Stimulated activated CD4-positive, alpha-beta T cell treated with anti-CD3 and anti-CD28 coated beads, Interleukin-4, amount 100 ng/mL, for 4 hours (primary cell): ENCODE results near the gene FLNC.
A peak's percentile ranks its signal among the peaks of the same experiment; 100 is the strongest.

Experiments
- DNase-seq, 2 experiments: peaks; one replicate each; pipeline ENCODE4 v3.0.0-alpha.2; 2020

The FLNC gene

GRCh38 chr7:128883622-128884448 lies 53.6 kb downstream of the FLNC start:
- DNase-seq, result peak; percentile 74 to 86

GRCh38 chr7:128884561-128885369 lies 54.6 kb downstream of the FLNC start:
- no peak for DNase-seq

- DNase-seq, result no peak
Observed at GRCh38 chr7:128885370-128886187, 55.4 kb downstream of the FLNC start.

- no peak for DNase-seq
Observed at GRCh38 chr7:128886391-128887168, 56.4 kb downstream of the FLNC start.

GRCh38 chr7:128887169-128888038 lies 57.2 kb downstream of the FLNC start:
- DNase-seq, result no peak

GRCh38 chr7:128888039-128888755 lies 58.0 kb downstream of the FLNC start:
- DNase-seq, result no peak

- no peak for DNase-seq
Observed at GRCh38 chr7:128888756-128889095, 58.5 kb downstream of the FLNC start.

- no peak for DNase-seq
Observed at GRCh38 chr7:128889121-128889520, 58.9 kb downstream of the FLNC start.

- no peak for DNase-seq
Observed at GRCh38 chr7:128890306-128891109, 60.3 kb downstream of the FLNC start.

- DNase-seq, result peak in 1 of 2 experiments; percentile 21
Observed at GRCh38 chr7:128891110-128891941, 61.1 kb downstream of the FLNC start.

GRCh38 chr7:128891942-128892269 lies 61.7 kb downstream of the FLNC start:
- no peak for DNase-seq

GRCh38 chr7:128892521-128893250 lies 62.5 kb downstream of the FLNC start:
- DNase-seq, result no peak

- DNase-seq, result no peak
Observed at GRCh38 chr7:128893251-128894100, 63.3 kb downstream of the FLNC start.

- DNase-seq, result no peak
Observed at GRCh38 chr7:128894101-128894440, 63.9 kb downstream of the FLNC start.

GRCh38 chr7:128895320-128895719 lies 65.1 kb downstream of the FLNC start:
- DNase-seq, result no peak

- DNase-seq, result no peak
Observed at GRCh38 chr7:128899392-128899791, 69.2 kb downstream of the FLNC start.

GRCh38 chr7:128900237-128900636 lies 70.0 kb downstream of the FLNC start:
- no peak for DNase-seq
